Breast epithelium (tissue), 3 donors: ENCODE measurements around the gene SNX2.

Source experiments
- CTCF ChIP-seq, 3 donors: fragments of 450-650 bp; IDR thresholded peaks; one replicate each; pipeline ENCODE4 v1.5.1; 2016 to 2017; ENCODE audit warnings: antibody characterized with exemption in 3 of 3, mild to moderate bottlenecking in 3 of 3, moderate library complexity in 3 of 3
- POLR2A ChIP-seq: fragments of 450-650 bp; IDR thresholded peaks from one replicate; pipeline ENCODE4 v1.6.1; 2016; ENCODE audit warnings: antibody characterized with exemption, mild to moderate bottlenecking, moderate library complexity

- TF ChIP-seq CTCF (IDR thresholded peaks at IDR 0.05) (no peak), POLR2A (no peak)
These were observed 33.2 kb upstream of the SNX2 start for GRCh38 chr5:122741681-122742080.
